Astrocyte of the spinal cord (primary cell): ENCODE measurements around the gene COG2.

Experiments
- DNase-seq: peaks from one replicate; pipeline ENCODE4 v3.0.0; 2011; ENCODE audit warnings: low read depth, low spot score
- H3K4me3 ChIP-seq: 2 replicates; pipeline ENCODE4 v1.5.1; 2011; ENCODE audit warnings: low read depth, mild to moderate bottlenecking, low read length, moderate library complexity
- in situ Hi-C: cut with HindIII; loops from 2 replicates; pipeline ENCODE4 v1.10.0; 2017; ENCODE audit warnings: low sequenced_read_pairs
- TF ChIP-seq, protein P1 (sequence below): IDR thresholded peaks from 2 replicates; pipeline ENCODE4 v1.5.1; 2012; ENCODE audit warnings: low read depth, mild to moderate bottlenecking, low read length, inconsistent platforms

The COG2 gene

DNA sequence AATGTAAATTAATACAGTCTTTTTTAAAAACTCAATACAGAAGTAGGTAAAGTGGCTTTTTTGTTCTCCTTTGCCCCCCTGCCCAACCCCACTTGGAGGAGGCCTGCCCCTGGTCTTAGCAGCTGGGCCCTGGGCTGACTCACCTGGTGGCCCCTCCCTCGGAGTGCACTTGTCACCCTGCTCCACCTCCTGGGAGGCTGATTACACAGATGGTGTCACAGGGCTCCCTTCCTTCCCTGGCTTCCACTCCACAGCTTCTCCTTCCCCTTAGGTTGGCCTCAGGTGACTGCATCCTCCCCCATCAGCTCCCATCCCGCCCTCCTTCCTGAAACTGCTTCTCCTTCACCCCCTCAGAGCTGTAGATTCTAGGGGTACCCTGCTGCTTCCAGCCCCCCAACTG lies 93.2 kb downstream of the COG2 start:
- DNase-seq = no peak
- in situ Hi-C loops = no loop called here
- no peak overlapping the region for H3K4me3 ChIP-seq
- TF ChIP-seq, protein P1, sequence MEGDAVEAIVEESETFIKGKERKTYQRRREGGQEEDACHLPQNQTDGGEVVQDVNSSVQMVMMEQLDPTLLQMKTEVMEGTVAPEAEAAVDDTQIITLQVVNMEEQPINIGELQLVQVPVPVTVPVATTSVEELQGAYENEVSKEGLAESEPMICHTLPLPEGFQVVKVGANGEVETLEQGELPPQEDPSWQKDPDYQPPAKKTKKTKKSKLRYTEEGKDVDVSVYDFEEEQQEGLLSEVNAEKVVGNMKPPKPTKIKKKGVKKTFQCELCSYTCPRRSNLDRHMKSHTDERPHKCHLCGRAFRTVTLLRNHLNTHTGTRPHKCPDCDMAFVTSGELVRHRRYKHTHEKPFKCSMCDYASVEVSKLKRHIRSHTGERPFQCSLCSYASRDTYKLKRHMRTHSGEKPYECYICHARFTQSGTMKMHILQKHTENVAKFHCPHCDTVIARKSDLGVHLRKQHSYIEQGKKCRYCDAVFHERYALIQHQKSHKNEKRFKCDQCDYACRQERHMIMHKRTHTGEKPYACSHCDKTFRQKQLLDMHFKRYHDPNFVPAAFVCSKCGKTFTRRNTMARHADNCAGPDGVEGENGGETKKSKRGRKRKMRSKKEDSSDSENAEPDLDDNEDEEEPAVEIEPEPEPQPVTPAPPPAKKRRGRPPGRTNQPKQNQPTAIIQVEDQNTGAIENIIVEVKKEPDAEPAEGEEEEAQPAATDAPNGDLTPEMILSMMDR = no peak

DNA sequence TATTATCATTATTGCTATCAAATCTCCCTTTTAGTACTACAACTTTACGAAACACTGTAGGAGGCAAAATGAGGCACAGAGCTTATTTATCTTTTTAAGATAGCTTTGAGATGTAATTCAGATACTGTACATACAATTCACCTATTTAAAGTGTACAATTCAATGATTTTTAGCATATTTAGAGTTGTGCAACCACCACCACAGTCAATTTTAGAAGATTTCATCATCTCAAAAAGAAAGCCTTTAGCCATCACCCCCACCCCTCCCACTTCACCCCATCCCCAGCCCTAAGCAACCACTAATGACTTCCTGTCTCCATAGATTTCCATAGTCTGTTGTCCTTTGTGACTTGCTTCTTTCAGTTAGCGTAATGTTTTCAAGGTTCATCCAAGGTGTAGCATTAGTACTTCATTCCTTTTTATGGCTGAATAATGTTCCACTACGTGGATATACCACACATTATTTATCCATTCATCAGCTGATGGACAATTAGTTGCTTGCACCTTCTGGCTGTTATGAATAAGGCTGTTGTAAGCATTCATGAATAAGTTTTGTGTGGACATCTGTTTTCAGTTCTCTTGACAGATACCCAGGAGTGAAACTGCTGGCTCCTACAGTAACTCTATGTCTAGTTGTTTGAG lies 95.5 kb downstream of the COG2 start:
- no peak overlapping the region for H3K4me3 ChIP-seq
- TF ChIP-seq, protein P1 = no peak
- no peak for DNase-seq
- in situ Hi-C loops = no loop called here

DNA sequence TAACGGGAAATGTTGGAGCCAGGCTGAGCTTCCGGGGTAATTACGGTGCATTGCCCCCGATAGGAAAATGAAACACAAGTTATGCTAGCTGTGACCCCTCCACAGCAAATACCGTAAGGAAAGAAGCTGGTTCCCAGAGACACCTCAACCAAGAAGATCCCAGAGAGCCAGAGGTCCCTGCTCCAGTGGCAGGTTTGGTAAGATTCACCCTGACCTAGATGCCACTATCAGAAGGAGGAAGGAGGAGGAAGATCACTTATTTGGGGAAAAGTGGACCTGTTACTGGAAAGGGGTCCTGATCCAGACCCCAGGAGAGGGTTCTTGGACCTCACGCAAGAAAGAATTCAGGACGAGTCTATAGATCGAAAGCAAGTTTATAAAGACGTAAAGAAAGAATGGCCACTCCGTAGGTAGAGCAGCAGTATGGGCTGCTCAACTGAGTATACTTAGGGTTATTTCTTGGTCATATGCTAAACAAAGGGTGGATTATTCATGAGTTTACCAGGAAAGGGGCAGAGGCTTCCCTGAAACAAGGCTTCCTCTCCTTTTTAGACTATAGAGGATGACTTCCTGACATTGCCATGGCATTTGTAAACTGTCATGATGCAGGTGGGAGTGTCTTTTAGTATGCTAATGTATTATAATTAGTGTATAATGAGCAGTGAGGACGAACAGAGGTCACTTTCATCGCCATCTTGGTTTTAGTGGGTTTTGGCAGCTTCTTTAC lies 97.4 kb downstream of the COG2 start:
- no peak overlapping the region for H3K4me3 ChIP-seq
- no peak for DNase-seq
- TF ChIP-seq, protein P1 = no peak
- in situ Hi-C loops = no loop called here
